HG03442 (cell line): ENCODE data around the gene TMEM38B.
"Not testable (repeated sequence)": the region's sequence is repeated elsewhere in the genome, so short reads cannot be mapped to it uniquely, and the experiment has no call there.

Source experiments
- ATAC-seq: cut with Tn5 transposase; IDR thresholded peaks from one replicate; pipeline ENCODE4 v1.9.1; 2021; ENCODE audit warnings: mild to moderate bottlenecking, moderate library complexity; ENCODE audit not compliant: unreplicated experiment

The TMEM38B gene

GRCh38 chr9:105714020-105714331 is 19.6 kb downstream of the TMEM38B start:
- no peak for ATAC-seq

GRCh38 chr9:105716146-105716545 is 21.8 kb downstream of the TMEM38B start:
- no peak for ATAC-seq

GRCh38 chr9:105722099-105722498 is 27.8 kb downstream of the TMEM38B start:
- no peak for ATAC-seq

- no peak for ATAC-seq
Measured at GRCh38 chr9:105725370-105725769, 31.0 kb downstream of the TMEM38B start.

GRCh38 chr9:105728230-105728629 is 33.9 kb downstream of the TMEM38B start:
- not testable (repeated sequence) for ATAC-seq

- ATAC-seq = not testable (repeated sequence)
Measured at GRCh38 chr9:105731420-105731819, 37.1 kb downstream of the TMEM38B start.

- no peak for ATAC-seq
Measured at GRCh38 chr9:105735366-105735765, 41.0 kb downstream of the TMEM38B start.

- no peak for ATAC-seq
Measured at GRCh38 chr9:105737205-105737604, 42.9 kb downstream of the TMEM38B start.

GRCh38 chr9:105742088-105742487 is 47.7 kb downstream of the TMEM38B start:
- no peak for ATAC-seq

GRCh38 chr9:105747325-105747724 is 53.0 kb downstream of the TMEM38B start:
- ATAC-seq = not testable (repeated sequence)

GRCh38 chr9:105751761-105752160 is 57.4 kb downstream of the TMEM38B start:
- no peak for ATAC-seq

GRCh38 chr9:105757496-105758251 is 63.3 kb downstream of the TMEM38B start:
- no peak for ATAC-seq

- no peak for ATAC-seq
Measured at GRCh38 chr9:105760053-105760452, 65.7 kb downstream of the TMEM38B start.

GRCh38 chr9:105782561-105783494 is 88.5 kb downstream of the TMEM38B start:
- not testable (repeated sequence) for ATAC-seq

- not testable (repeated sequence) for ATAC-seq
Measured at GRCh38 chr9:105783495-105783872, 89.1 kb downstream of the TMEM38B start.

GRCh38 chr9:105786796-105787195 is 92.5 kb downstream of the TMEM38B start:
- ATAC-seq = not testable (repeated sequence)

- no peak for ATAC-seq
Measured at GRCh38 chr9:105816202-105816744, 121.9 kb downstream of the TMEM38B start.

GRCh38 chr9:105816981-105817380 is 122.6 kb downstream of the TMEM38B start:
- no peak for ATAC-seq

GRCh38 chr9:105818903-105819302 is 124.6 kb downstream of the TMEM38B start:
- ATAC-seq = no peak

- no peak for ATAC-seq
Measured at GRCh38 chr9:105822814-105823213, 128.5 kb downstream of the TMEM38B start.
